ENCODE data around the gene MEGF9.

DNA sequence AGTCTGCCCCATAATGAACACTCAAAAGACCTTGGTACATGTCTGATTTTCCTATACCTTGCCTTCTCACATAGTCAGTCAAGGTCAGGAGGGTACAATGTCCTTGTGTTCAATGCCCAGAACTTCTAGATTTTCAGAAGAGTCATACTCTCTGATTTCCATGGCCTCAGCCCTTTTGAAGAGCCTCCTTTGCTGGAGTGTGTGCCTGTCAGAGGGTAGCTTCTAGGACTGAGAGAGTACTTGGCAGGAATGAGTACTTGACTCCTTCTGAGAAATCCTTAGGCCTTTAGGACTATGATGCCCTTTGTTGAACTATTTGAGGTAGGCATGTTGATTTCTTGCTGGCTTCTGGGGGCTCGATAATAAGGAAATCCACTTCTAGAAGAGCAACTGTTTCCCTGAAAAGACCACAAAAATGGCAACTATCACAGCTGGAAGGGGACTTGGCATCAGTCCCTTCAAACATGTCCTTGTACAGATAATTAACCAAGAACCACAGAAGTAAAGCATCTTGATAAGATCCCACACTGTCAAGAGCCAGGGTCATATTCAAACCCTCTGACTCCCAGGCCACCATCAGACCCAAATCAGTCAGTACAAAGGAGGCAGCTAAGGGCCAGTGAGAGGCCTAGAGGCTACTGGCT is 10.6 kb upstream of the MEGF9 start:
- TF ChIP-seq, protein P1, sequence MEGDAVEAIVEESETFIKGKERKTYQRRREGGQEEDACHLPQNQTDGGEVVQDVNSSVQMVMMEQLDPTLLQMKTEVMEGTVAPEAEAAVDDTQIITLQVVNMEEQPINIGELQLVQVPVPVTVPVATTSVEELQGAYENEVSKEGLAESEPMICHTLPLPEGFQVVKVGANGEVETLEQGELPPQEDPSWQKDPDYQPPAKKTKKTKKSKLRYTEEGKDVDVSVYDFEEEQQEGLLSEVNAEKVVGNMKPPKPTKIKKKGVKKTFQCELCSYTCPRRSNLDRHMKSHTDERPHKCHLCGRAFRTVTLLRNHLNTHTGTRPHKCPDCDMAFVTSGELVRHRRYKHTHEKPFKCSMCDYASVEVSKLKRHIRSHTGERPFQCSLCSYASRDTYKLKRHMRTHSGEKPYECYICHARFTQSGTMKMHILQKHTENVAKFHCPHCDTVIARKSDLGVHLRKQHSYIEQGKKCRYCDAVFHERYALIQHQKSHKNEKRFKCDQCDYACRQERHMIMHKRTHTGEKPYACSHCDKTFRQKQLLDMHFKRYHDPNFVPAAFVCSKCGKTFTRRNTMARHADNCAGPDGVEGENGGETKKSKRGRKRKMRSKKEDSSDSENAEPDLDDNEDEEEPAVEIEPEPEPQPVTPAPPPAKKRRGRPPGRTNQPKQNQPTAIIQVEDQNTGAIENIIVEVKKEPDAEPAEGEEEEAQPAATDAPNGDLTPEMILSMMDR (IDR thresholded peaks at IDR 0.05): no peak
- TF ChIP-seq POLR2A (IDR thresholded peaks at IDR 0.05): no peak

Data from adrenal gland (tissue), 5 donors.